ENCODE measurements around the gene ARHGEF33. TPM values are rescaled to one million over a fixed set of nuclear protein-coding genes. Genes with fewer than 3 reads are reported as not detected.
"Not testable (repeated sequence)": the region's sequence is repeated elsewhere in the genome, so short reads cannot be mapped to it uniquely, and the experiment has no call there.

ARHGEF33 gene
- total RNA-seq, 1 donor from 2014 or later = 1.1 TPM

- Mint-ChIP-seq H3K36me3 (ENCODE audit: low read depth) (no peaks in the 10 kb centered on the region), H3K4me3 (no peak overlapping the region), H3K4me1 (no peaks in the 10 kb centered on the region), H3K9me3 (no peaks in the 10 kb centered on the region), H3K27me3 (ENCODE audit: low read depth) (no peaks in the 10 kb centered on the region), H3K27ac (ENCODE audit: unreplicated experiment) (no peak overlapping the region)
- no peak for TF ChIP-seq CTCF (conservative IDR thresholded peaks at IDR 0.05)
- DNase-seq (ENCODE audit: low read depth, low spot score) = no peak
Observed at GRCh38 chr2:38935568-38936172, 46.0 kb downstream of the ARHGEF33 start.

DNA sequence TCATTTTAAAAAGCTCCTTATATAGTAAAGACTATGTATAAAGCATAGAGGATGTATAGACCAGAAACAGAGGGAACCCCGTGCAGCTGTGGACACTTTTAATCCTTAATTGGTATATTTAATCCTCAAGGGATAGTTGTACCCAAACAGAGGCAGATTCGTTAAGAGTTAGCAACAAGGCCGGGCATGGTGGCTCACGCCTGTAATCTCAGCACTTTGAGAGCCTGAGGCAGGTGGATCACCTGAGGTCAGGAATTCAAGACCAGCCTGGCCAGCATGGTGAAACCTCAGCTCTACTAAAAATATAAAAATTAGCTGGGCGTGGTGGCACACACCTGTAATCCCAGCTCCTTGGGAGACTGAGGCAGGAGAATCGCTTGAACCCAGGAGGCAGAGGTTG lies 46.8 kb downstream of the ARHGEF33 start:
- H3K36me3 Mint-ChIP-seq (ENCODE audit: low read depth); H3K27me3 Mint-ChIP-seq (ENCODE audit: low read depth); H3K9me3 Mint-ChIP-seq; H3K4me1 Mint-ChIP-seq; DNase-seq (ENCODE audit: low read depth, low spot score); H3K27ac Mint-ChIP-seq (ENCODE audit: unreplicated experiment); H3K4me3 Mint-ChIP-seq: not testable (repeated sequence)

DNA sequence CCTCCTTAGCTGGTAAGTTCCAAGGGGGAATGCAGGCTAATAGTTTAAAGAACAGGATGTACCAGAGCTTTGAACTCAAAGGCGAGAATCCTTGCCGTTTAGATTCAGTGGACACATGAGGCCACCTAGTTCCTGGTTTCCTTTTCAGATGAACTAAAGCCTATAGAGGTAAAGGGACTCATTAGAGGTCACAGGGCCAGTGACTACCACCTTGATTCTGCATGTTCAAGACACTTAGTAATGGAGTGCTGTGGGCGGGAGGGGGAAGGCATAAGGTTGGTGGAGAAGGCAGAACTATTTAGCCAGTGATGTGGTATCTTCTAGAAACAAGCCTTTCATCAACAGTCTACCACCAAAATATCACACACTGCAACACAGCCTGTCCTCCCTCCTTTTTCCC lies 47.9 kb downstream of the ARHGEF33 start:
- Mint-ChIP-seq H3K27me3 (ENCODE audit: low read depth) (no peaks in the 10 kb centered on the region), H3K27ac (ENCODE audit: unreplicated experiment) (no peak overlapping the region), H3K4me3 (no peak overlapping the region), H3K9me3 (no peaks in the 10 kb centered on the region), H3K4me1 (no peaks in the 10 kb centered on the region), H3K36me3 (ENCODE audit: low read depth) (no peaks in the 10 kb centered on the region)
- no peak for DNase-seq (ENCODE audit: low read depth, low spot score)
- no peak for TF ChIP-seq CTCF (conservative IDR thresholded peaks at IDR 0.05)

DNA sequence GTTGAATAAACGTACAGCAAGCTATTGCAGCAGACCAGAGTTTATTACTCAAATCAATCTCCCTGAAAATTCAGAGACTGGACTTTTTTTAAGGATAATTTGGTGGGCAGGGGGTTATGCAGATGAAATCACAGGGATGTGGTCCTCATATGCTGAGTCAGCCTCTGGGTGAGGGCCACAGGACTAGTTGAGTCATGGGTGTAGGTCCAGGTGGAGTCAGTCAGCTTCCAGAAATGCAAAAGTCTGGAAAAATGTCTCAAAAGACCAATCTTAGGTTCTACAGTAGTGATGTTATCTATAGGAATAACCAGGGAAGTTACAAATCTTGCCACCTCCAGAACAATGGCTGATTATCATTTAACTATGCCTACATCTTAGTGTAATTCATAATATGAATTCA lies 51.1 kb downstream of the ARHGEF33 start:
- TF ChIP-seq CTCF (conservative IDR thresholded peaks at IDR 0.05) = no peak
- no peak overlapping the region for H3K27ac Mint-ChIP-seq (ENCODE audit: unreplicated experiment)
- no peak for DNase-seq (ENCODE audit: low read depth, low spot score)
- peaks cover 4% of the 10 kb centered on the region for H3K4me1 Mint-ChIP-seq
- H3K4me3 Mint-ChIP-seq = no peak overlapping the region
- H3K36me3 Mint-ChIP-seq (ENCODE audit: low read depth) = no peaks in the 10 kb centered on the region
- H3K9me3 Mint-ChIP-seq = no peaks in the 10 kb centered on the region
- no peaks in the 10 kb centered on the region for H3K27me3 Mint-ChIP-seq (ENCODE audit: low read depth)

DNA sequence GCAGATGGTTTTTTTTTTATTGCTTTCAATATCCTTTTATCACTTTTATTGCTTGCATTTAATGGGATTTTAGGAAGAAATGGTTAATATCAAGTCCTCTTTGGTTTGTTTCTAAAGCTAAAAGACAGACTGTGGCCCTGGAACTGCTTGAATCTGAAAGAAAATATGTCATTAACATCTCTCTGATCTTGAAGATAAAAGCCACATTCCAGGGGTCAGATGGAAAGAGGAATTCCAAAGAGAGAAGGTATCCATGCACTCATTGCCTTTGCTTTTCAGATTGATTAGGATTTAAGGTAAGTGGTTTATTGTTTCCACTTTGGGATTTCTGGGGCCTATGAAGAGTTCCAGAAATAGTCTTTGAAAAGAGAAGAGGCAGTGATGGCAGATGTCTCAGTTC lies 54.1 kb downstream of the ARHGEF33 start:
- no peaks in the 10 kb centered on the region for H3K9me3 Mint-ChIP-seq
- no peaks in the 10 kb centered on the region for H3K27me3 Mint-ChIP-seq (ENCODE audit: low read depth)
- no peak overlapping the region for H3K4me3 Mint-ChIP-seq
- H3K27ac Mint-ChIP-seq (ENCODE audit: unreplicated experiment) = no peak overlapping the region
- no peaks in the 10 kb centered on the region for H3K36me3 Mint-ChIP-seq (ENCODE audit: low read depth)
- no peak for TF ChIP-seq CTCF (conservative IDR thresholded peaks at IDR 0.05)
- peaks cover 14% of the 10 kb centered on the region for H3K4me1 Mint-ChIP-seq
- DNase-seq (ENCODE audit: low read depth, low spot score) = no peak

DNA sequence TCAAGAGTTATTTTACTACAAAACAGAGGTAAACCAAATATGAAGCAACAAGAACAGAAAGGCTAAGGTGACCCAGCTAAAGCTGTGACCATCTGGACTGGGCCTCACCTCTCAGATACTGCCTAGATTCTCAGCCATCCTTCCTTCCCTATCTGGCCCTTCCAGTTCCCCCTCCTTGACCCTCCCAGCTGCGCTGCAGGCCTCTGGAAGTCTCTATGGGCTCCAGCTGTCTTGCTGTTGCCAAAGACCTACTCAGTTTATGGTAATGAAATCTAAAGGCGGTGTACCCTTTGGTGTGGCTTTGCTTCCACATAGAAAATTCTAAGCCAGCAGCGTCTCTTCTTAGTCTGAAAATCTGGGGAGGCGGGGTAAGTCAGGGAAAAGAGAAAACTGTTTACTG lies 55.7 kb downstream of the ARHGEF33 start:
- H3K4me3 Mint-ChIP-seq = no peak overlapping the region
- H3K9me3 Mint-ChIP-seq = peaks cover 2% of the 10 kb centered on the region
- no peaks in the 10 kb centered on the region for H3K36me3 Mint-ChIP-seq (ENCODE audit: low read depth)
- no peak for DNase-seq (ENCODE audit: low read depth, low spot score)
- peaks cover 14% of the 10 kb centered on the region for H3K4me1 Mint-ChIP-seq
- no peak overlapping the region for H3K27ac Mint-ChIP-seq (ENCODE audit: unreplicated experiment)
- no peaks in the 10 kb centered on the region for H3K27me3 Mint-ChIP-seq (ENCODE audit: low read depth)
- TF ChIP-seq CTCF (conservative IDR thresholded peaks at IDR 0.05) = no peak

Measured in neural crest cell (in vitro differentiated cells).